GM10266 (cell line): ENCODE results near the gene PCSK5.

Source experiments
- DNase-seq: peaks from one replicate; pipeline ENCODE4 v3.0.0; 2012; ENCODE audit errors: extremely low spot score
- TF ChIP-seq, protein P1 (sequence below): IDR thresholded peaks from 2 replicates; pipeline ENCODE4 v1.5.1; 2012; ENCODE audit warnings: mild to moderate bottlenecking, low read depth; ENCODE audit not compliant: control insufficient read depth, insufficient read depth; ENCODE audit errors: missing control alignments

PCSK5 gene

DNA sequence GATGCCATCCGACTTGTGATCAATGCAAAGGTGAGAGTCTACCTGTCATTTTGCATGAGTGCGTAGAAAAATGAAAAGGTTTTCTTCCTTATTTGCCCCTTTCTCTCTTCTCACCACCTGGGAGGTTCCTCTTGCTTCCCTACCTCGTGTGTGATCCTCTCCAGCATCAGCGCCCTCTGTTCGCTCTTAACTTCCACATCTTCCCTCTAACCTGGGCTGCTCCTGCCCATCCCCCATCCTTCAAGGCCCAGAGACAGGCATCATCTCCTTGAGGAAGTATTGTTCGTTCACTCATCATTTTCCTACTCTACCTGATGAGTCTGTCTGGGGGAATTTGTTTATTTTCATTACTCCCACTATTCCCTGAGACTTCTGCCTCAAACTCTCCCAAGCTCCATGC is 447.9 kb downstream of the PCSK5 start:
- TF ChIP-seq, protein P1, sequence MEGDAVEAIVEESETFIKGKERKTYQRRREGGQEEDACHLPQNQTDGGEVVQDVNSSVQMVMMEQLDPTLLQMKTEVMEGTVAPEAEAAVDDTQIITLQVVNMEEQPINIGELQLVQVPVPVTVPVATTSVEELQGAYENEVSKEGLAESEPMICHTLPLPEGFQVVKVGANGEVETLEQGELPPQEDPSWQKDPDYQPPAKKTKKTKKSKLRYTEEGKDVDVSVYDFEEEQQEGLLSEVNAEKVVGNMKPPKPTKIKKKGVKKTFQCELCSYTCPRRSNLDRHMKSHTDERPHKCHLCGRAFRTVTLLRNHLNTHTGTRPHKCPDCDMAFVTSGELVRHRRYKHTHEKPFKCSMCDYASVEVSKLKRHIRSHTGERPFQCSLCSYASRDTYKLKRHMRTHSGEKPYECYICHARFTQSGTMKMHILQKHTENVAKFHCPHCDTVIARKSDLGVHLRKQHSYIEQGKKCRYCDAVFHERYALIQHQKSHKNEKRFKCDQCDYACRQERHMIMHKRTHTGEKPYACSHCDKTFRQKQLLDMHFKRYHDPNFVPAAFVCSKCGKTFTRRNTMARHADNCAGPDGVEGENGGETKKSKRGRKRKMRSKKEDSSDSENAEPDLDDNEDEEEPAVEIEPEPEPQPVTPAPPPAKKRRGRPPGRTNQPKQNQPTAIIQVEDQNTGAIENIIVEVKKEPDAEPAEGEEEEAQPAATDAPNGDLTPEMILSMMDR, result no peak

DNA sequence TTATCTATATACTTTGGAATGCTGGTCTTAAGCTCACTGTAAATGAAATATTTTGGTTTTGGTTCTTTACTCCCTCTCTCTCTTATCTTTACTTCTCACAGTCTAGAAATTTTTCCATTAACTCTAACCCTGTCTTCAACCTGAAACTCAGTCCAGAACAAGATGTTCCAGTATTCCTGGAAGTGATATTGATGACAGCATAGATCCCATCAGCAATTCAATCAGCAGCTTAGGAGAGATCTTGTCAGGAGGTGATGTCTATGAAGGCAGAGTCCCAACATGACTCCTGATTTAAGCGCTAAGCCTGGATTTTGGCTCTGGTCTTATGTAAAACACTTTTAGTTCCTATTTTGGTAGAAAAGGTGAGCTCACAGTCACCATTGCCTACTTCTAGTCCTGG is 451.1 kb downstream of the PCSK5 start:
- no peak for DNase-seq
- TF ChIP-seq, protein P1, result no peak

More for the DNA sequence above, 447.9 kb downstream of the PCSK5 start:
- no peak for DNase-seq

DNA sequence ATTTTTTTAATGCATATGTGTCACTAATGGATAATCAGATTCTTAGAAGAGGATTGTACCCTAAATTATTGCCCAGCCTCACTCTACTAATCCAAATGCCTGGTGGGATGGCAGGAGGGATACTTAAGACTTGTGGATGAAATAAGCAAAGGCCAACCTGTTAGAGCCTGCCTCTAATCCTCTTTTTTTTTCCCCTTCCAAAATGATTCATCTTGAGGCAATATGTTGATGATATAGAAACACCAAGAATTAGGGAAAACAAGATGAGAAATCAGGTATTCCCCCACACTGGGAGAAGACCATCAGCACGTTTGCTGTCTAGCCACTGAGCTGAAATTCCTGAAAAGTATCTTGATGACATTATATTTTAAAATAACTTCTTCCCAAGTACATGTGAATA is 451.7 kb downstream of the PCSK5 start:
- TF ChIP-seq, protein P1, result no peak
- no peak for DNase-seq

DNA sequence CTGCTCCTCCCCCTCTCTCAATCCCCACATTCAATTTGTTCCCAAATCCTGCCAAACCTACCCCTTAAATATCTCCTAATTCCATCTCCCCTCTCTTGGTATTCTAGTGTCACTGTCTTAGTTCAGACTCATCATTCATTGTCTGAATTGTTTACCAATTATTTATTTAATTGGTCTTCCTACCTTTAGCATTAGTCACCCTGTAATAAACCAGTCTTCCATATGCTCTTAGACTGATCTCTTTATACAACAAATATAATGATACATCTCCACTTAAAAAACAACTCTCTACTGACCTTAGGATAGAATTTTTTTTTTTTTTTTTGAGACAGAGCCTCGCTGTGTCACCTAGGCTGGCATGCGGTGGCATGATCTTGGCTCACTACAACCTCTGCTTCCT is 452.4 kb downstream of the PCSK5 start:
- no peak for DNase-seq
- TF ChIP-seq, protein P1, result no peak

DNA sequence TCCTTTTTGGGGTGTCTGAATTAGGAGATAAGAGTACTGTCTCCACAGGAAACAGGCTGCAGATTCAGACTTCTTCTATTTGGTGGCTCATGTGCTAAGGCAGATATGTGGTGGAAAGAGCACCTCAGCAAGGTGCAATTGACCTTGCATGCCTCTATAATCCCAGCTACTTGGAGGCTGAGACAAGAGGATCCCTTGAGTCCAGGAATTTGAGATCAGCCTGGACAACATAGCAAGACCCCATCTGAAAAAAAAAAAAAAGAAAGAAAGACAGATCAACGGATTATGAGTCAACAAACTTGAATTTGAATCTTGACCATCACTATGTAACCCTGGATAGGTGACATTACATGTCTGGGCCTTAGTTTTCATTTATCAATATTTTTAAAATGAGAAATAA is 459.4 kb downstream of the PCSK5 start:
- DNase-seq, result no peak
- TF ChIP-seq, protein P1, result no peak

DNA sequence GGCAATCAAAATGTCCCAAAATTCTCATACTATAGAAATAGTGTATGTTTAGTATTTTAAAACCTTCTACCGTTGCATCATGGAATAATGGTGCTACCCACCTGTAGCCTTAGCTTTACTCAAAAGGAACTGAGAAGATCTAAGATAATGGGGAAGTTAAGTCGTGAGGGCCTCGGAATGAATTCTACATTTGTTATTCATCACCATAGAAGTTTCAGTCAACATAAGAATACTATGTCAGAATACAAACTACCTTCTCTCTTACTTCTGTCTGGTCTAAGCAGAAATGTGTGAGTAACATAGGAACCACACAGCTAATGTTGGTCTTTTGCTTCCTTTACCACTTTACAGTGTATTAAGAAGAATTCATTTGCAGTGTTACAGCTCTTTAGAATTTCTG is 460.5 kb downstream of the PCSK5 start:
- TF ChIP-seq, protein P1, result no peak

DNA sequence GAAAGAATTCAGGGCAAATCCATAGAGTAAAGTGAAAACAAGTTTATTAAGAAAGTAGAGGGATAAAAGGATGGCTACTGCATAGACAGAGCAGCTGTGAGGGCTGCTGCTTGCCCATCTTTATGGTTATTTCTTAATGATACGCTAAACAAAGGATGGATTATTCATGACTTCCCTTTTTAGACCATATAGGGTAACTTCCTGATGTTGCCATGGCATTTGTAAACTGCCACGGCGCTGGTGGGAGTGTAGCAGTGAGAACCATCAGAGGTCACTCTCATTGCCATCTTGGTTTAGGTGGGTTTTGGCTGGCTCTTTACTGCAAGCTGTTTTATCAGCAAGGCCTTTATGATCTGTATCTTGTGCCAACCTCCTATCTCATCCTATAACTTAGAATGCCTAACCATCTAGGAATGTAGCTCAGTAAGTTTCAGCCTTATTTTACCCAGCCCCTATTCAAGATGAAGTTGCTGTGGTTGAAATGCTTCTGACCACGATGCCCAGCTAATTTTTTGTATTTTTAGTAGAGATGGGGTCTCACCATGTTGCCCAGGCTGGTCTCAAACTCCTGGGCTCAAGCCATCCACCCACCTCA is 461.6 kb downstream of the PCSK5 start:
- TF ChIP-seq, protein P1, result no peak
- DNase-seq, result no peak

More for the DNA sequence above, 460.5 kb downstream of the PCSK5 start:
- no peak for DNase-seq
